ENCODE results near the gene CCNC.
"Not testable (repeated sequence)": the region's sequence is repeated elsewhere in the genome, so short reads cannot be mapped to it uniquely, and the experiment has no call there.

CCNC gene

DNA sequence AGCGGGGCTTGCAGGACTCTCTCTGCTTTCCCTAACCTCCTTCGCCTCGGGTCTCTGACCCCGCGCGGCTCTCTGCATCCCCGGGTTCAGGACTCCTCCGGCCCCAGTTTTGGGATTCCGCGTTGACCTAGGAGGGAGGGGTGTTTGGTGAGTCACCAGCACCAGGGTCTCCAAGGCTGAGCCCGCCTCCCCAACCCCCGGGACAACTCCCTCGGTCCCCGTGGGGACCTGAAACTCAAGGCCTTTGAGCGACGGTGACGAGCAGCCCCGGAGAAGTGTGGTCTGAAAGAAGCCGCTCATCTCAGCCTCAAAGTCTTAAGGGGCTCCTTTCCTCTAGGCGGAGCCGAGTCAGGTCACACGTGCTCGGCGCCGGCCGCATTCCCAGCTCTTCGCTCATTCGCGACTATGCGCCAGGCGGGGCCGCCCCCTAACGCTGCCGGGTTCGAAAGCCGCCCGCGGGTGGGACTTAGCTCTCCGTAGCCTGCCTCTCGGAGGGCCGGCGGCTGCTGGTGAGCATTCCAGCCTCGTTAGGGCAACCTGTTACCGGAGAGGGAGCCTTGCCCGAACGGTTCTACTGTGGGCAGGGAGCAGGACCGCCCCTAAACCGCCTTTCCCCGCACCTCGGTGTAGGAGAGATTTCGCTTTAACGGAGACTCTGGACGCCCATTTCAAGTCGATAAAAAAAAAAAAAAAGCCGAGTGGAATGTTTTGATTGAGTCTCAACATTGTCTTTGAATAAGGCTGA is 35.1 kb upstream of the CCNC start:
- DNase-seq (ENCODE audit: low read depth in 2 of 2): no peak

DNA sequence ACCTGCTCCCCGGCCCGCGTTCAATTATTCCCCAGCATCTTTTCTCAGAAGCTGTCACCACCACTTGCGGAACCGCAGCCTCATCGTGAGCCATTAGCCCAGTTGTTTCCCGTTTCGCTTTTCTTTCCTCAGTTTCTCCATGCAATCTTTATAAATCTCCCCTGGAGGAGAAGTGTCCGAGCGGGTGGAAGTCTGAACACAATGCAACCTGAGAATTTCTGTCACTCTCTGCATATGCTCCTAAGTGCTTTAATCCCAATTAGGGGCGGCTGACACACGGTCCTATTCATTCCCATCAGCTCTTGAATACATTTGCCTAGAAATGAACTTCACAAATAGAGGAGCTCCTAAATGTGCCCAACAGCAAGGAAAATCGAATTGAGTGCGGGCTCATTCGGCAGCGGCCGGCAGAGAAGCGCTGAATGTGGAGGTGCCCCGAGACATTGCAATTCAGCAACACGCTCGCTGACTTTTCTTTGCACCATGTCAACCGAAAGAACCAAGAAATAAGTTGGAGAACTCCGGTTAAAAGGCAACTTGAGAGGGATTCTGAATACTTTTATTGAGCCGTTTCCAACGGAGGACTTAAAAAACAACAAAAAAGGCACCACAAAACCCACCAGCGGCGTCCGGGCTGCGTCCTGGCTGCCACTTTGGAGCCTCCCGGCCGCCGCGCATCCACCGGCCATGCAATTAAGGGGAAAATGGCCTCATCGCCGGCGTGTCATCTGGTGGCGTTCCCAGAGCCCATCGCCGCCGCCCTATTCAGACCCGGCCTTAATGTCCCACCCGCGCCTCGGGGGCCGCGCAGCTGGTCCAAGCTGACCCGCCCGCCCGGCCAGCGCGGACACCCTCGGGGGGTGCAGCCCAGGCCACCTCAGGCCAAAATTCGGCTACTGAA is 34.3 kb upstream of the CCNC start:
- no peak for DNase-seq (ENCODE audit: low read depth in 2 of 2)

DNA sequence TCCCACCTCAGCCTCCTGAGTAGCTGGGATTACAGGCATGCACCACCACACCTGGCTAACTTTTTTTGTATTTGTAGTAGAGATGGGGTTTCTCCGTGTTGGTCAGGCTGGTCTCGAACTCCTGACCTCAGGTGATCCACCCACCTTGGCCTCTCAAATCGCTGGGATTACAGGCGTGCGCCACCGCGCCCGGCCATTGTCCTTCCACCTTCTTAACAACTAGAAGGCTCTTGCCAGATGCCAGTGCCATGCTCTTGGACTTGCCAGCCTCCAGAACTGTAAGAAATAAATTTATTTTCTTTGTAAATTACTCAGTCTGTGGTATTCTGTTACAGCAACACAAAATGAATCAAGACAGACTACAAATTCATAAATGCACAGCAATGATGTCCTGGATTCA is 26.2 kb upstream of the CCNC start:
- not testable (repeated sequence) for DNase-seq (ENCODE audit: low read depth in 2 of 2)

DNA sequence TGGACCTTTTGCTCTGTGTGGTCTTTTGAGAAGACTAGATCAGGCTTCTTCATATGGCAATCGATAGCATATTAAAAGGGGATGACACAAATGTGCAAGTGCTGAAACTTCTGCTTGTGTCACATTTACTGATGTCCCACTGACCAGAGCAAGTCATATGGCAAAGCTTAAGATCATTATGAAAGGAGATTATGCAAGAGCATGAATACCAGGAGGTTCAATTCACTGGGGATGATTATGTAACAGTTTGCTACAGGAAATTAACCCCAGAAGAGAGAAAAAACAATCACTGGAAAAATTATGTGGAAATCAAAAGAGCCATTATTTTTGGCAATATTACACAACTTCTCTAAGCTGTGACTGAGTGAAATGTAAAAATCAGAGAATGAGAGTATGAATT is 24.4 kb upstream of the CCNC start:
- no peak for DNase-seq (ENCODE audit: low read depth in 2 of 2)

DNA sequence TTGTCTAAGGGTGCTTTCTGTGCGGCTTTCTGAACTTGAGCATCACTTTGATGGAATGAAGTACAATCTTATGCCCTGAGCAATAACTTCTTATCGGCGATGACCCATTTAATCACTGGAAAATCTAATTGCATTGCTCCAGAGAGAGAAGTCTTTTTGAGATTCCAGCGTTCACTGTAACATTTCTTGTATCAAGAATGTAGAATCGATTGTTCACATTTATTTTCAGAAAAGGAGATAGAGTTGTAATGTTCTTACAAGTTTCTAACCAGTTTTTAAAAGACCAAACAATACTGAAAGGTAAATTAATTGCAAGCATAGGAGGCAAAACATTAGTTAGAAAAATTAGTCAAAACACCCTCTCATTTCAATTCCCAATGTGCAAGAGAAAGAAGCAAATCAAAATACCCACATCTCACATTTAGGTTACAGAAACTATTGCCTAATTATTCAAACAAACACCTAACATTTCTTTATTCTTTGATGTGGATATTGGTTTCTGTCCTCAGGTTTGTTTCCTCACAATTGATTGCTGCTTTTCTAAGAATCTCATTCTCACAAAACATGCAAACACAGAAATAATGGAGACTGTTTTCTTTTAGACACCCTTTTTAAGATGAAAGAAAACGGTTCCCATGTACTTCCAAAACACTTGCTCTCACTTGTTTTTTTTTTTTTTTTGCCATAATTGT is 23.4 kb upstream of the CCNC start:
- no peak for DNase-seq (ENCODE audit: low read depth in 2 of 2)

DNA sequence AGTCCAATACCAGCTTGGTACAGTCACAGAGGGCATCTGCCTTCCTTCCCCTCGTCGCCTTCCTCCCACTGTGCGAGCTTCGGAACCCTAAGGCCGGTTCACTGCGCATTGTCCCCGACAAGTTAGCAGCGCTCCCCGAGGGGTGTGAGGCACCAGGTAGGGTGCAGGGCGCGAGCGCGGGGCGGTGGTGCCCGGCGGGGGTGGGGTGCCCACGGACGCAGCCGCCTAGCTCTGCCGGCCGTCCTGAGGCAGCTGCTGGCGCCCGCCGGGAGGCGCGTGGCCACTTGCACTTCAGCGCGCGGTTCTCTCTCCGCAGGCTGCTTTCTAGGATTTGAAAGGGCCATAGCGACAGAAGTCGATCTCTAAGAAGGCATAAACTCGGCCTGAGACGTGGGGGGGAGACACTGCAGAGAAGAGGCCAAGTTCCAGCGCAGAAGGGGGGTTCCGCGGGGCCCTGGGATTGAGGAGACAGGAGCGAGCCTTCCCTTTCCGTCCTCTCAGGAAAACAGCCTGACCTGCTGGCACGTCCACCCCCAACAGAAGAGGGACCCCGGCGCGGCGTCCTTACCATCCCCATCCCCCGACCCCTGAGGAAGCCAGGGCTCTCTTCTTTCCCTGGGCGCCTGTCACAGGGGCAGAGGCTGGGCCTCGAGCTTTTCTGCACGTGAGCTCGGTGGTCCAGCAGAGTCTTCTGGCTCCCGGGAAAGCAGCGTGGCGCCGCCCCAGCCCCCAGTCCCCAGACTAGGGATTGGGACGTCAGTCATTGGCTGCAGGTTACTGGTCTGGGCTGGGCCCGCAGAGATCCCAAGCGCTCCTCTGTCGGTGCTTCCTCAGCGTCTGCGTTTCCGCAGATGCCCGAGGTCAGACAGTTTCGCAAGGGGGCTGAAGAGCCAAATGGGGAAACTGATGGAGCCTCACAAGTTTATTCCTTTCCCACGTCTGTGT is 22.5 kb upstream of the CCNC start:
- no peak for DNase-seq (ENCODE audit: low read depth in 2 of 2)

DNA sequence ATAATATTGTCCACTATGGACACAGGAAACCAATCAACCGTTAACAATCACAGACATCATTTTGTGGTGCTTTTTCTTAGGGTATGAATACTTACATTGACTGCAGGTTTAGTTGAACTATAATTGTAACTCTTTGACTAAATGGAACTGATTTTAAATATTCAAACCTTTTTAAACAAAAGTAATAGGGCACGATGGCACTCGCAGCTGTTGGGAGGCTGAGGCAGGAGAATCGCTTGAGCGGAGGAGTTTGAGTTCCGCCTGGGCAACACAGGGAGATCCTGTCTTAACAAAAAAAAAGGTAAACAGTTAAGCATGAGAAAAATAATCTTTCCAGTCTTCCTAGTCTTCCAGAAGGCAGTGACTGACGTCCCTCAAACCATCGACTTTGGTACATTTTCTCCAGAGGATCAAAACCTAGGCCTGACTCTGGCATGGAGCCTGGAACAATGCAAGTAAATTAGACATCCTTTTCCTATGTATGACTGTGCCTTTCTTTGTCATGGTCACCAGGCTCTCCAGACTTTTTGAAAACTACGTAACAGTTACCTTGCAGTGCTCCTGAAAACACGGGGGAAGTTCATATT is 21.5 kb upstream of the CCNC start:
- no peak for DNase-seq (ENCODE audit: low read depth in 2 of 2)

DNA sequence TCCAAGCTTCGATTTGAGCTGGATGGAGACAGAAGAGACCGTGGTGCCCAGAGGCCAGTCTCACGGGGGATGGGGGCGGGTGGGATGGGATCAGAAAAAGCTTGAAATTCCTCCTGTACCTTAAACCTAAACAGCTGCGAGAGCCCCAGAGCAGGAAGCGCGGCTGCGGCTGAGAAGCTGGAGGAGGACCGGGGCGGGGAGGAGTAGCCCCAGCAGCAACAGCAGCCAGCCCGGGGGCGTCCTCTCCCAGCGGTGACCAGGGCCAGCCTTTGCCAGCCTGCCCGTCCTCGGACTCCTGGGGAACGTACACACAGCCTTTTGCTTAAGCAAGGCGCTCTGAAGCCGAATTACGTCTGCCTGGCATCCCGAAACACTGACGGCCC is 20.8 kb upstream of the CCNC start:
- no peak for DNase-seq (ENCODE audit: low read depth in 2 of 2)

DNA sequence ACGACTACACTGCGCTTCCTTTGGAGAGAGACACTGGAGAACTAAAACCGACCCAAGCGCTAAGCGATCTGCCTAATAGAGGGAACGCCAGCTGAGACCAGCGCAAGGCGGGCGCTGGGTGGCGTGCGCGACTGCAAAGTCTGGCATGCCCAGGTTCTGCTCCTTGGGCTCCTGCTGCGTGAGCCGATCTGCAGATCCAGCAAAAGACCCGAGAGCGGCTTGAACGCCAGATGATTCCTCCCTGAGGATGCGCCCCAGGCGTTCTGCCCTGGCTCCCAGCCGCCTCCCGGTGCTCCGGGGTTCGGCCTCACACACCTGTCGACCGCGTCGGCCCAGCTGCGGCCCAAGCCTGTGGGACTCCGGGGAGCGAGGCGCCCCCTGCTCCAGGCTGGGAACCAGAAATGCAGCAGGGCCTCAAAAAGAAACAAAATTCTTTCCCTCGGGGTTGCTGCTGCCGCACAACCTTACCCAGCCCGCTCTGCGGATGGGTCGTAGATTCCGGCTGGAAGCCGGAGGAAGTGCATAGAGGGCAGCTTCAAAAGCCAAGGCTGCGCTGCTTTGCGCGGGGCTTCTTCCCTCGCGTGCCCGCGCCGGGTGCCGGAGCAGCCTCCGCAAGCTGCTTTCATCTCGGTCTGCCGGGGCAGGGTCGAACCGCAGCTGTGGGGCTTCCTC is 20.3 kb upstream of the CCNC start:
- no peak for DNase-seq (ENCODE audit: low read depth in 2 of 2)

DNA sequence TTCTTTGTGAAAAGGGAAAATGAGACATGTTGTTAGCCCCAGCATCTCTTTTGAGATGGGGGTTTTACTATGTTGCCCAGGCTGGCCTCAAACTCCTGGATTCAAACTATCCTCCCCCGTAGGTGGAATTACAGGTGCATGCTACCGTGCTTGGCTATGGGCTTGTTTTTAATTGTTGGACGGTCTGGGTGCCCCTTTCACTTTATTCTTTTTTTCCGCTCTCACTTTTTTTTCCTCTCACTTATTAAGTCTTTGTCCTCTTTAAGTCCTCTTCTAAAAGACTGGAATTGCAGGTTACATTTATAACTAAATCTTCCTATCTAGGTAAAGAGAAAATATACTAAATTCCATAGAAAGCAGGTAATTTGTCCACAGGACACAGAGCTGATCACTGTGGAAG is 19.3 kb upstream of the CCNC start:
- no peak for DNase-seq (ENCODE audit: low read depth in 2 of 2)

DNA sequence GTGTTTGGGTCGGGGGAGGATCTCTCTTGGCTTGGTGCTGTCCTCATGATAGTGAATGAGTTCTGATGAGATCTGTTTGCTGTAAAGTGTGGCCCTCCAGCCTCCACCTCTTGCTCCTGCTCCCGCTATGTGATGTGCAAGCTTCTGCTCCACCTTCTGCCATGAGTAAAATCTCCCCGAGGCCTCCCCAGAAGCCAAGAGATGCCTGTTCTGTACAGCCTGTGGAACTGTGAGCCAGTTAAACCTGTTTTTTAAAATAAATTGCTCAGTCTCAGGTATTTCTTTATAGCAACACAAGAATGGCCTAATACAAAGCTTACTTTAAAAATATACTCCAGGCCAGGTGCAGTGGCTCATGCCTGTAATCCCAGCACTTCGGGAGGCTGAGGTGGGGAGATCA is 11.3 kb upstream of the CCNC start:
- no peak for DNase-seq (ENCODE audit: low read depth in 2 of 2)

DNA sequence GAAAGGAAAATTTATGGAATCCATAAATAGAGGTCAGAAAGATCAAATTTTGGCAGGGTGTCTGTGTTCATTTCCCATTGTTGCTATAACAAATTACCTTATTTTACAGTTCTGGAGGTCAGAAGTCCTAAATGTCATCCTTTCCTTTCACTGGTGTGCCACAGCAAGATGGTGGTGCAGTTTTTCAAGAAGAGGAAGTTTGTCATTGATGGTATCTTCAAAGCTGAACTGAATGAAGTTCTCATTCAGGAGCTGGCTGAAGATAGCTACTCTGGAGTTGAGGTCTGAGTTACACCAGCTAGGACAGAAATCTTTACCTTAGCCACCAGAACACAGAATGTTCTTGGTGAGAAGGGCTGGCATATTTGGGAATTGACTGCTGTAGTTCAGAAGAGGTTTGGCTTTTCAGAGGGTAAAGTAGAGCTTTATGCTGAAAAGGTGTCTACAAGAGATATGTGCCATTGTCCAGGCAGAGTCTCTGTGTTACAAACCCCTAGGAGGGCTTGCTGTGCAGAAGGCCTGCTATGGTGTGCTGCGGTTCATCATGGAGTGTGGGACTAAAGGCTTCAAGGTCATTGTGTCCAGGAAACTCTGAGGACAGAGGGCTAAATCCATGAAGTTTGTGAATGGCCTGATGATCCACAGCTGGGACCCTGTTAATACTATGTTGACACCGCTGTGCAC is 7.2 kb upstream of the CCNC start:
- no peak for DNase-seq (ENCODE audit: low read depth in 2 of 2)

DNA sequence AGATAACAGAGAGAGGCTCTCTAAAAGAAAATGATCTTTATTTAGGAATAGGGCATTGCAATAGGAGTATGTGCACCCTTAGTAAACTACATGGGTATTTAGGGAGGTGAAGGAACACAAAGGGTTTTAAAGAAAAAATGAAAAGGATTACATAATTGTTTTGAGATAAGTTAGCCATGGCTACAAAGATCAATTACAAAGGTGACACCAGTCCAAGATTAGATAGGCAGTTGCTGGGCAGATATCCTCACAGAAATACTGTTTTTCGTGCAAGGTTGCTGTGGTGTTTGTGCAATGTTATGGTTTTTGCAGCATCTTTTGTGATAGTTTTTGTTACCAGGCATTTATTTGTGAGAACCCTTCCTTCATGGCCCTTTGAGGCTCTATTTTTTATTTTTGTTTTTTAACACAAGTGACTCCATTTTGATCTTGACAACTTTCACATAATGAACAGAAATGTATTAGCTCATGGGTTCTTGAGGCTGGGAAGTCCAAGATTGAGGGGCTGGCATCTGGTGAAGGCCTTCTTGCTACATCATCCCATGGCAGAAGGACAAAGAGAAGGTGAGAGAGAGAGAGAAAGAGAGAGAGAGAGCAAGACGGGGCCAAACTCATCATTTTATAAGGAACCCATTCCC is 5.6 kb upstream of the CCNC start:
- DNase-seq (ENCODE audit: low read depth in 2 of 2): no peak

DNA sequence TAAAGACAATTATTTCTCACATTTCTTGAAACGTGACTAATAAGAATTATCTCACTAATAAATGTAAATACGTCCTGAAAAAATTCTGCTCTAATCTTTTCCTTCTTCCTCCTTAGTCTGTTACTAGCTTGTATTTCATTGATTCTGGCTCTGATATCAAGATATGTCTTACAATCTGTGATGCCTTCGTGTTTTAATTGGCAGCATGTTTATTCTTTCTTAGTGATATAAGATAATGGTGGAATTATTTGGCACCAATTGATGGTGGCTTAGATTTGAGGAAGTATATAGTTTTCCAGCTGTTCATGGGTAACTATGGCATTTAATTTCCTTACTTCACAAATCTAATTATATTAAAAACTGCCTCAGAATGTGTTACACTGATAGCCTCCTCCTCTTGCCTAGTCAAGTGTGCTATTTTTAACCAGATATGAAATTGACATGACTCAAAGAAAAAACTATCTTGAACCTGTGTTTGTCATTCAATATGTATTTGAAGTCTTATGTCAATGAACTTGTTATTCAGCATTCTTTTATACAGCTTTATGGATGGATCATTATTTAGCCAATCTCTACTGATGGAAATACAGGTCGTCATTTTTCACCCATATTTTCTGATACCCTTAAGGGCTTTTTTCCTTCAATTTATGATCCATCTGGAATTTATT is 5.3 kb downstream of the CCNC start:
- DNase-seq (ENCODE audit: low read depth in 2 of 2): no peak

DNA sequence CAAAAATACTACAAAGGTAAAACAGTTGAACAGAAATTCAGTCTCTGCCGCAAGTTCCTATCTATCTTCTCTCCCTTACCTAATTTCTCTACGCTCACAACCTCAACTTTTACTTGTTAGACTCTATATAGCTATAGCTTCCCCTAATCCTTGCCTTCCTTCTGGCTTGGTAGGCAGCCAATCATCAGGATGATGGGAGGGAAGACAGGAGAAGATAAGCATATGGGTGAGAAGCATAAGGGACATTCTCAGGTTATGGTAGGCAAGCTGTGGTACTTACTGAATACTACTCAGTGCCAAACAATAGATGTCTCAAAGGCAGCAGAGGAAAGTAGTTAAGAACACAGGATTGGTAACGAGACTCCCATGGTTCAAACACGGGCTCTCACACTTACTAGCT is 7.8 kb downstream of the CCNC start:
- no peak for DNase-seq (ENCODE audit: low read depth in 2 of 2)

DNA sequence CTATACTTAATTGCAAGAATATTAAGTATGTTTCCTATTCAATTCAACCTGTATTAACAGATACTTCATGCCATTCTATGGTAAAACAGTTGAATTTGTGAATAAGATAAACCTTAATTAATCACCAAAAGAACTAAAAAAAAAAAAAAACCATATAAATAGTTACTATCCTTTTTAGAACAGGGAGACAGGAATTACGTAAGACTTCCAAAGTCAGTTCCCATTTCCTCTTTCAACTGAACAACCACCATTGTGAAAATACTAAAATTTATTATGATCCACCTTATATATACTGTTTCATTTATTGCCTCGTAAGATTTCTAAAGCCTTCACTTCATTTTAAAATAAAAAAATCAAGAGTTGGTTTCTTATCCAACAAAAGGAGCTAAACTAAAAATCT is 9.4 kb downstream of the CCNC start:
- no peak for DNase-seq (ENCODE audit: low read depth in 2 of 2)

DNA sequence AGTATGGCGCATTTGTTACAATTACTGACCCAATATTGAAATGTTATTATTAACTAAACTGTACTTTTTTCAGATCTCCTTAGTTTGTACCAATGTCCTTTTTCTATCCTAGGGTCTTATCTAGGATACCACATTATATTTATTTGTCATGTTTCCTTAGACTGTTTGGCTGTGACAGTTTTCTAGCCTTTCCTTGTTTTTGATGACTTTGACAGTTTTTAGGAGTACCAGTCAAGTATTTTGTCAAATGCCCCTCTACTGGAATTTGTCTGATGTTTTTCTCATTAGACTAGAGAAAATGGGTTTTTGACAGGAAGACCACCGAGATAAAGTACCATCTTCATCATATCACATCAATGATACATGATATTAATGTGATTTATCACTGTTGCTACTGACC is 14.6 kb downstream of the CCNC start:
- DNase-seq (ENCODE audit: low read depth in 2 of 2): no peak

DNA sequence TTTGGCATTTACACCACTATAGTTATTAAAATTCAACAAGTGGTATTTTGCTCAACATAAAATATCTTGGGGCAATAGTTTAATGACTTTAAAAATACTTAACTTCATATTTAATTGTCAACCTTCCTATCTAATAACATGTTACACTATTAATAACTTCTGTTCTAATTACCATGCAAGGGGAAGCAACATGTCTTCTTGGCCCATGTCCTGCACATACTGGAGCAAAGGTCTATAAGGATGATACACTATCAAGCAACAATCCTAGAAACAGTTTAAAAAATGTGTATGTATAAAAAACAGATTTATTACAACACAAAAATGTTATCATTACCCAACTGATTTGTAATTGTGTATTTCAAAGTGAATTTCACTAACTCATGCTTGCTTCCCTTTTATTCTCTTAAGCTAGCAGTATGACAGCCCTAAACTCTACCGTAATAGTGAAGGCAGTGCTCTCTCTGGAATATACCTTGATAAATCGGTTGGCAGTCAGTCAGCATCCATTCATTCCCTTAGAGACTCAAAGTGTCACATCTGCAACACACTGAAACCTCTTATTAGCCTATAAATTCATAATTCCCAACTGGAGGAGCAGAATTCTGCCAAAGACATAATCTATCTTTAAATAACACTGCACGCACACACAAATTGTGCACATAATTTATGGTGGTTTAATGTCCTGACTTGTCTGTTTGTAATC is 18.3 kb downstream of the CCNC start:
- no peak for DNase-seq (ENCODE audit: low read depth in 2 of 2)

All from fibroblast of skin of left biceps (primary cell).